Small intestine (tissue), 7 donors: ENCODE results near the gene SLC33A1. TPM values are rescaled to one million over a fixed set of nuclear protein-coding genes. Genes with fewer than 3 reads are reported as not detected.
"Not testable (repeated sequence)": the region's sequence is repeated elsewhere in the genome, so short reads cannot be mapped to it uniquely, and the experiment has no call there.

Experiments used
- DNase-seq, 2 donors: peaks; one replicate each; pipeline versions ENCODE4 v3.0.0 to v3.0.0-alpha.2; 2013
- FAIRE-seq: peaks from 2 replicates; lab custom pipeline; 2012; peaks lifted over from hg19 to GRCh38; lab: Jason Lieb, UNC
- H3K27ac ChIP-seq, 3 donors: one replicate each; pipeline ENCODE4 v1.5.1; 2013; ENCODE audit warnings: low read length in 2 of 3, mild to moderate bottlenecking in 2 of 3, control low read depth in 1 of 3, inconsistent platforms in 1 of 3, low read depth in 1 of 3, moderate library complexity in 1 of 3
- H3K27me3 ChIP-seq, 3 donors: one replicate each; pipeline ENCODE4 v1.6.1; 2013; ENCODE audit warnings: low read length in 3 of 3, inconsistent platforms in 1 of 3; ENCODE audit not compliant: control insufficient read depth in 3 of 3, insufficient read depth in 3 of 3
- H3K36me3 ChIP-seq, 3 donors: one replicate each; pipeline ENCODE4 v1.6.1; 2013; ENCODE audit warnings: low read length in 3 of 3, inconsistent platforms in 1 of 3, low read depth in 1 of 3, mild to moderate bottlenecking in 1 of 3, moderate library complexity in 1 of 3; ENCODE audit not compliant: control insufficient read depth in 3 of 3, insufficient read depth in 2 of 3
- H3K4me1 ChIP-seq, 3 donors: one replicate each; pipeline ENCODE4 v1.6.1; 2013; ENCODE audit warnings: low read length in 2 of 3, inconsistent platforms in 1 of 3, low read depth in 1 of 3, mild to moderate bottlenecking in 1 of 3, moderate library complexity in 1 of 3; ENCODE audit not compliant: control insufficient read depth in 3 of 3, insufficient read depth in 2 of 3
- H3K4me3 ChIP-seq, 3 donors: one replicate each; pipeline ENCODE4 v1.5.1; 2013; ENCODE audit warnings: low read length in 3 of 3, control low read depth in 1 of 3, inconsistent platforms in 1 of 3, low read depth in 1 of 3, mild to moderate bottlenecking in 1 of 3, moderate library complexity in 1 of 3
- H3K9me3 ChIP-seq, 2 donors: one replicate each; pipeline ENCODE4 v1.6.1; 2013; ENCODE audit warnings: low read depth in 1 of 2, low read length in 1 of 2; ENCODE audit not compliant: control insufficient read depth in 2 of 2, insufficient read depth in 1 of 2
- WGBS, 3 donors: extraction: QIAGEN DNeasy Blood & Tissue Kit; methylation state at CpG; one replicate each; pipeline ENCODE4 v1.1.7; 2013; 5-methylcytosine and 5-hydroxymethylcytosine counted together
- polyA plus RNA-seq, 4 donors: library from polyadenylated mRNA; stranded (reverse) in 3 of 4; unstranded in 1 of 4; fragments of 200-250 nt in 3 of 4; fragments of 120-200 nt in 1 of 4; gene quantifications; one replicate each; pipeline versions ENCODE4 v1.2.1 to v1.2.3, GENCODE V29; 2013
- donor health status: healthy with polysubstance abuse.
- donor health status: control.
- donor health status: control.
- donor health status: Bipolar disorder and iron deficiency.
- donor health status: healthy.

SLC33A1 gene
- polyA plus RNA-seq, 4 donors: 2.9 to 34.3 (median 10.2) TPM

- H3K4me3 ChIP-seq, H3K27me3 ChIP-seq, DNase-seq, H3K9me3 ChIP-seq, H3K4me1 ChIP-seq, H3K27ac ChIP-seq, FAIRE-seq: not testable (repeated sequence)
- H3K36me3 ChIP-seq: peaks cover 0 to 24% (median 8%) of the 10 kb centered on the region in 3 donors
- 97% methylated on average over 12 to 13 of the region's 13 CpGs for WGBS, 3 donors
Measured at GRCh38 chr3:155828490-155829098, 25.6 kb downstream of the SLC33A1 start.

GRCh38 chr3:155815030-155815545 lies 39.1 kb downstream of the SLC33A1 start:
- FAIRE-seq (no peak), DNase-seq (no peak)
- H3K4me3 ChIP-seq: no peak overlapping the region
- no peak overlapping the region for H3K27ac ChIP-seq
- H3K4me1 ChIP-seq: no peaks in the 10 kb centered on the region
- no peaks in the 10 kb centered on the region for H3K27me3 ChIP-seq
- H3K36me3 ChIP-seq: peaks cover 0 to under 1% (median 0%) of the 10 kb centered on the region in 3 donors
- no peaks in the 10 kb centered on the region for H3K9me3 ChIP-seq

GRCh38 chr3:155813224-155813623 lies 41.0 kb downstream of the SLC33A1 start:
- H3K36me3 ChIP-seq, DNase-seq: not testable (repeated sequence)
- FAIRE-seq: peak; percentile 30

GRCh38 chr3:155809181-155809580 lies 45.0 kb downstream of the SLC33A1 start:
- Histone ChIP-seq H3K27ac (no peak overlapping the region), H3K9me3 (no peaks in the 10 kb centered on the region), H3K27me3 (no peaks in the 10 kb centered on the region), H3K4me1 (peaks cover 0 to 10% (median 0%) of the 10 kb centered on the region in 3 donors), H3K4me3 (no peak overlapping the region), H3K36me3 (no peaks in the 10 kb centered on the region)
- DNase-seq (no peak), FAIRE-seq (no peak)

More at GRCh38 chr3:155813224-155813623, 41.0 kb downstream of the SLC33A1 start:
- not testable (repeated sequence) for H3K4me3 ChIP-seq, H3K9me3 ChIP-seq, H3K27ac ChIP-seq, H3K4me1 ChIP-seq, H3K27me3 ChIP-seq

- H3K36me3 ChIP-seq: peaks cover 0 to 3% (median 0%) of the 10 kb centered on the region in 3 donors
- no peak overlapping the region for H3K4me3 ChIP-seq
- FAIRE-seq (no peak), DNase-seq (no peak)
- peaks cover 0 to 10% (median 0%) of the 10 kb centered on the region in 3 donors for H3K4me1 ChIP-seq
- H3K27ac ChIP-seq: no peak overlapping the region
- 69 to 92% (median 84%) methylated on average over 2 of the region's 2 CpGs for WGBS, 3 donors
- H3K27me3 ChIP-seq: no peaks in the 10 kb centered on the region
- no peaks in the 10 kb centered on the region for H3K9me3 ChIP-seq
Measured at GRCh38 chr3:155807823-155808222, 46.4 kb downstream of the SLC33A1 start.

- WGBS, 3 donors: 0 to 2% (median 1%) methylated on average over 50 to 61 of the region's 61 CpGs
- H3K4me3 ChIP-seq: peak within 1 kb of the TSS; percentile 78 to 90 (median 82)
- H3K36me3 ChIP-seq: peaks cover 0 to 7% (median 0%) of the 10 kb centered on the region in 3 donors
- no peak for FAIRE-seq
- no peaks in the 10 kb centered on the region for H3K9me3 ChIP-seq
- no peaks in the 10 kb centered on the region for H3K27me3 ChIP-seq
- H3K27ac ChIP-seq: peak within 1 kb of the TSS; percentile 44 to 76 (median 75)
- H3K4me1 ChIP-seq: peaks cover 0 to 10% (median 0%) of the 10 kb centered on the region in 3 donors
- peak; percentile 76 to 93 for DNase-seq
Measured at GRCh38 chr3:155805802-155806618, 48.2 kb downstream of the SLC33A1 start, which contains the start of gene C3orf33. TSS of gene C3orf33 (minus strand) at chr3:155806278. CDS start at chr3:155806252, 26 bp downstream.

- no peaks in the 10 kb centered on the region for H3K27me3 ChIP-seq
- peak overlapping the region in 1 of 3 donors; percentile 75 for H3K27ac ChIP-seq
- DNase-seq: peak in 1 of 2 donors; percentile 50
- peaks cover 0 to 10% (median 0%) of the 10 kb centered on the region in 3 donors for H3K4me1 ChIP-seq
- peaks cover 0 to 8% (median 0%) of the 10 kb centered on the region in 3 donors for H3K36me3 ChIP-seq
- H3K4me3 ChIP-seq: peak overlapping the region; percentile 78 to 90 (median 82)
- 28 to 44% (median 34%) methylated on average over 15 of the region's 15 CpGs for WGBS, 3 donors
- H3K9me3 ChIP-seq: no peaks in the 10 kb centered on the region
- FAIRE-seq: no peak
Measured at GRCh38 chr3:155805204-155805801, 48.9 kb downstream of the SLC33A1 start.

GRCh38 chr3:155804323-155804722 lies 49.9 kb downstream of the SLC33A1 start:
- Histone ChIP-seq H3K27ac (peak overlapping the region in 1 of 3 donors; percentile 75), H3K9me3 (no peaks in the 10 kb centered on the region), H3K4me3 (no peak overlapping the region), H3K36me3 (peaks cover 0 to 13% (median 0%) of the 10 kb centered on the region in 3 donors), H3K27me3 (no peaks in the 10 kb centered on the region), H3K4me1 (peaks cover 0 to 10% (median 0%) of the 10 kb centered on the region in 3 donors)
- DNase-seq (peak in 1 of 2 donors; percentile 59), FAIRE-seq (no peak)
